Transverse colon (tissue), 4 donors: Measurements from ENCODE around the gene CAND1. TPM values are rescaled to one million over a fixed set of nuclear protein-coding genes. Genes with fewer than 3 reads are reported as not detected.

Experiments used
- DNase-seq: peaks from one replicate; pipeline ENCODE4 v3.0.0-alpha.2; 2019
- H3K27ac ChIP-seq, 4 donors: fragments of 200-600 bp; sonication (generic); 2 replicates each; pipeline ENCODE4 v1.5.1; 2016 to 2018; ENCODE audit warnings: inconsistent platforms in 4 of 4
- H3K27me3 ChIP-seq: fragments of 200-600 bp; sonication (generic); 2 replicates; pipeline ENCODE4 v1.5.1; 2017; ENCODE audit warnings: inconsistent platforms
- H3K36me3 ChIP-seq, 4 donors: fragments of 200-600 bp; sonication (generic); 2 replicates each; pipeline ENCODE4 v1.5.1; 2017 to 2019; ENCODE audit warnings: inconsistent platforms in 4 of 4
- H3K4me1 ChIP-seq, 4 donors: fragments of 200-600 bp; sonication (generic); 2 replicates each; pipeline ENCODE4 v1.5.1; 2017 to 2020; ENCODE audit warnings: inconsistent platforms in 4 of 4
- H3K4me3 ChIP-seq, 4 donors: fragments of 200-600 bp; sonication (generic); 1 replicate in 1 of 4; 2 replicates in 3 of 4; pipeline versions ENCODE4 v1.5.1 to v1.6.1; 2017 to 2019; ENCODE audit warnings: inconsistent platforms in 4 of 4
- H3K9me3 ChIP-seq, 2 donors: fragments of 200-600 bp; sonication (generic); 2 replicates each; pipeline ENCODE4 v1.5.1; 2017 to 2019; ENCODE audit warnings: inconsistent platforms in 2 of 2
- EP300 ChIP-seq: sonication (generic); formaldehyde crosslinking; IDR thresholded peaks from one replicate; pipeline ENCODE4 v1.6.1; 2017; ENCODE audit warnings: antibody characterized with exemption, low read depth
- POLR2A ChIP-seq: fragments of 450-650 bp; IDR thresholded peaks from one replicate; pipeline ENCODE4 v1.6.1; 2016; ENCODE audit warnings: antibody characterized with exemption, mild to moderate bottlenecking, moderate library complexity
- POLR2AphosphoS5 ChIP-seq, 3 donors: sonication (generic); formaldehyde crosslinking; IDR thresholded peaks; one replicate each; pipeline ENCODE4 v1.6.1; 2016; ENCODE audit warnings: antibody characterized with exemption in 3 of 3
- WGBS, 2 donors: methylation state at CpG; one replicate each; pipeline ENCODE4 v1.1.5; 2018; ENCODE audit warnings: low coverage in 1 of 2; 5-methylcytosine and 5-hydroxymethylcytosine counted together
- in situ Hi-C, 4 donors: fragments of 200-750 bp; cut with MboI; loops; one replicate each; pipeline versions ENCODE4 v1.15.0 to v1.15.1; 2017; ENCODE audit warnings: low sequenced_read_pairs in 3 of 4, low pct_ligation_motif_present in 1 of 4, low pct_unique_long_range_greater_than_20kb in 1 of 4
- intact Hi-C: fragments of 100-400 bp; cut with DNase I; formaldehyde crosslinking; loops from one replicate; pipeline ENCODE4 v1.15.1; 2023; ENCODE audit warnings: low total_unique reads
- total RNA-seq, 4 donors: library from RNA; depleted of rRNA; stranded (reverse); fragments of >200 nt; gene quantifications; one replicate each; pipeline ENCODE4 v1.1.0, GENCODE V29; 2016
- TF ChIP-seq, protein P1 (sequence below), 5 experiments: fragments of 200-600 bp in 3 of 5; fragments of 450-650 bp in 2 of 5; sonication (generic) in 3 of 5; IDR thresholded peaks; 1 replicate in 2 of 5; 2 replicates in 3 of 5; pipeline ENCODE4 v1.5.1; 2016 to 2017; ENCODE audit warnings: antibody characterized with exemption in 5 of 5, inconsistent platforms in 3 of 5, mild to moderate bottlenecking in 2 of 5, moderate library complexity in 1 of 5

The CAND1 gene
- total RNA-seq, 4 donors from 2014 or later: 58.4 to 99.2 (median 83.0) TPM

- no peak overlapping the region for H3K4me3 ChIP-seq
- H3K27me3 ChIP-seq: no peaks in the 10 kb centered on the region
- intact Hi-C loops (no loop called here), in situ Hi-C loops (no loop called here)
- 60 to 70% methylated on average over 1 to 4 of the region's 4 CpGs for WGBS, 2 donors
- no peak overlapping the region for H3K27ac ChIP-seq
- H3K4me1 ChIP-seq: no peaks in the 10 kb centered on the region
- H3K9me3 ChIP-seq: no peaks in the 10 kb centered on the region
- H3K36me3 ChIP-seq: no peaks in the 10 kb centered on the region
- TF ChIP-seq POLR2A (no peak), EP300 (no peak), POLR2AphosphoS5 (IDR thresholded peaks at IDR 0.05) (no peak)
- TF ChIP-seq, protein P1, sequence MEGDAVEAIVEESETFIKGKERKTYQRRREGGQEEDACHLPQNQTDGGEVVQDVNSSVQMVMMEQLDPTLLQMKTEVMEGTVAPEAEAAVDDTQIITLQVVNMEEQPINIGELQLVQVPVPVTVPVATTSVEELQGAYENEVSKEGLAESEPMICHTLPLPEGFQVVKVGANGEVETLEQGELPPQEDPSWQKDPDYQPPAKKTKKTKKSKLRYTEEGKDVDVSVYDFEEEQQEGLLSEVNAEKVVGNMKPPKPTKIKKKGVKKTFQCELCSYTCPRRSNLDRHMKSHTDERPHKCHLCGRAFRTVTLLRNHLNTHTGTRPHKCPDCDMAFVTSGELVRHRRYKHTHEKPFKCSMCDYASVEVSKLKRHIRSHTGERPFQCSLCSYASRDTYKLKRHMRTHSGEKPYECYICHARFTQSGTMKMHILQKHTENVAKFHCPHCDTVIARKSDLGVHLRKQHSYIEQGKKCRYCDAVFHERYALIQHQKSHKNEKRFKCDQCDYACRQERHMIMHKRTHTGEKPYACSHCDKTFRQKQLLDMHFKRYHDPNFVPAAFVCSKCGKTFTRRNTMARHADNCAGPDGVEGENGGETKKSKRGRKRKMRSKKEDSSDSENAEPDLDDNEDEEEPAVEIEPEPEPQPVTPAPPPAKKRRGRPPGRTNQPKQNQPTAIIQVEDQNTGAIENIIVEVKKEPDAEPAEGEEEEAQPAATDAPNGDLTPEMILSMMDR (IDR thresholded peaks at IDR 0.05): no peak
- no peak for DNase-seq
These were observed 31.9 kb upstream of the CAND1 start for GRCh38 chr12:67237231-67237630.

- Histone ChIP-seq H3K9me3 (no peaks in the 10 kb centered on the region), H3K27ac (no peak overlapping the region), H3K4me1 (no peaks in the 10 kb centered on the region), H3K36me3 (no peaks in the 10 kb centered on the region), H3K27me3 (no peaks in the 10 kb centered on the region), H3K4me3 (no peak overlapping the region)
- intact Hi-C loops (no loop called here), in situ Hi-C loops (no loop called here)
- 59 to 69% methylated on average over 2 of the region's 2 CpGs for WGBS, 2 donors
- no peak for DNase-seq
- TF ChIP-seq POLR2AphosphoS5 (IDR thresholded peaks at IDR 0.05) (no peak), POLR2A (no peak), EP300 (no peak)
- TF ChIP-seq, protein P1 (IDR thresholded peaks at IDR 0.05): no peak
These were observed 30.1 kb upstream of the CAND1 start for GRCh38 chr12:67239061-67239460.

DNA sequence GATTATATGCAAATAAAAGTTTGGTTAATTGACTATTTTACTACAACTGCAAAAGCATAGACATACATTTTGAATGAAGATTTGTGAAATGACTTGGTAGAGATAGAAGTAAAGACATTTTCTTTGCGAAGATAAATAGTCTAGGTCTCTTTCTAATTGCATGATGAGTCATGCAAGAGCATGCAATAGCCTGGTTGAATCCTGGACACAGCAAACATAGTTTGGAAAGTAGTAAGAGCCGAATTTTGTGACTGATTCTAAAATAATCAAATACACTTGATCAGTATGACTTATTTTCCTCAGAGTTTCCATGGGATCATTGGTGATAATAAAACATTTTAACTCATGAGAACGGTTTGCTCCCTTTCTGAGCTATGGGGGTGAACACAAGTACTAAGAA, 27.7 kb upstream of the CAND1 start:
- no peaks in the 10 kb centered on the region for H3K27me3 ChIP-seq
- TF ChIP-seq EP300: no peak
- no peak for DNase-seq
- no peak overlapping the region for H3K27ac ChIP-seq
- no peaks in the 10 kb centered on the region for H3K9me3 ChIP-seq
- H3K4me3 ChIP-seq: no peak overlapping the region
- no peaks in the 10 kb centered on the region for H3K36me3 ChIP-seq
- 50 to 62% methylated on average over 3 of the region's 3 CpGs for WGBS, 2 donors
- H3K4me1 ChIP-seq: no peaks in the 10 kb centered on the region
- intact Hi-C loops: no loop called here
- in situ Hi-C loops: no loop called here

GRCh38 chr12:67243260-67243659, 25.9 kb upstream of the CAND1 start:
- no peak overlapping the region for H3K27ac ChIP-seq
- H3K36me3 ChIP-seq: no peaks in the 10 kb centered on the region
- TF ChIP-seq, protein P1 (IDR thresholded peaks at IDR 0.05): no peak
- TF ChIP-seq EP300: no peak
- no peak for TF ChIP-seq POLR2A
- TF ChIP-seq POLR2AphosphoS5 (IDR thresholded peaks at IDR 0.05): no peak
- DNase-seq: no peak
- intact Hi-C loops: no loop called here
- no peak overlapping the region for H3K4me3 ChIP-seq
- in situ Hi-C loops: no loop called here
- H3K27me3 ChIP-seq: no peaks in the 10 kb centered on the region
- H3K4me1 ChIP-seq: no peaks in the 10 kb centered on the region
- no peaks in the 10 kb centered on the region for H3K9me3 ChIP-seq

DNA sequence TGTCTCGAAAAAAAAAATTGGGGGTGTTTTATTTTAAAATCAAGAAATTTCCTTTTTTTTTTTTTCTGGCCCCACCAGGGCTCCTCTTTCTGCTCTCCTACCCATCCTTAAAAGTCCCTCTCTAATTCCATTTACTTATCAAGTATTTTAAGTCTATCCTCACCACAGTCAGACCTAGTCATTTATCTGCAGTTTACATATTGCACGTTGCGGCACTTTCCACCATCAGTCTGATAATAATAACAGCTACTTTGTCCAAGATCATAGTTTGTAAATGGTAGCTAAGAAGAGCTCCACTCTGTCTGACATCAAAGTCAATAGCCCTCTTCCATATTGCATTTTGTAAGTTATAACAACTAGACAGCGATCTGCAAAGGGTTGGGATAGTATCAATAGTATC, 23.6 kb upstream of the CAND1 start:
- Histone ChIP-seq H3K4me3 (no peak overlapping the region), H3K4me1 (no peaks in the 10 kb centered on the region), H3K27ac (no peak overlapping the region), H3K36me3 (no peaks in the 10 kb centered on the region), H3K27me3 (no peaks in the 10 kb centered on the region), H3K9me3 (no peaks in the 10 kb centered on the region)
- intact Hi-C loops: loop anchor here (2.0 kb wide), 1 partner anchor 23 kb away; no protein-coding TSS in a partner anchor
- TF ChIP-seq, protein P1 (IDR thresholded peaks at IDR 0.05): no peak
- TF ChIP-seq EP300 (no peak), POLR2A (no peak), POLR2AphosphoS5 (IDR thresholded peaks at IDR 0.05) (no peak)
- WGBS, 2 donors: 84 to 92% methylated on average over 4 of the region's 4 CpGs
- DNase-seq: no peak
- in situ Hi-C loops: no loop called here
